Activated T-helper 1 cell treated with anti-CD3 and anti-CD28 coated beads, Interleukin-12 subunit alpha, Interleukin-12 subunit beta, Interleukin-2, Interleukin-4 antibody, amounts not matched to agents 30 ng/mL and 10 ng/mL and 1 ng/mL, durations not matched to agents 14 hours and 24 hours and 36 hours (primary cell): Measurements from ENCODE around the gene SEMA5B. TPM values are rescaled to one million over a fixed set of nuclear protein-coding genes. Genes with fewer than 3 reads are reported as not detected.

Experiments used
- DNase-seq: peaks from one replicate; pipeline ENCODE4 v3.0.0; 2021; ENCODE audit warnings: low spot score
- H3K27ac Mint-ChIP-seq: one replicate; pipeline ENCODE4 v1.8.0; 2021; ENCODE audit warnings: mild to moderate bottlenecking, mixed read lengths
- H3K27me3 Mint-ChIP-seq: one replicate; pipeline ENCODE4 v1.8.0; 2022; ENCODE audit warnings: mild to moderate bottlenecking, moderate library complexity, mixed read lengths; ENCODE audit not compliant: insufficient read depth
- H3K36me3 Mint-ChIP-seq: one replicate; pipeline ENCODE4 v1.8.0; 2021; ENCODE audit warnings: low read depth, mixed read lengths
- H3K4me1 Mint-ChIP-seq: one replicate; pipeline ENCODE4 v1.8.0; 2021; ENCODE audit warnings: low read depth, mixed read lengths
- H3K4me3 Mint-ChIP-seq: one replicate; pipeline ENCODE4 v1.8.0; 2021; ENCODE audit warnings: mild to moderate bottlenecking, moderate library complexity, mixed read lengths
- H3K9me3 Mint-ChIP-seq: one replicate; pipeline ENCODE4 v1.8.0; 2021; ENCODE audit warnings: mixed read lengths
- intact Hi-C: fragments of 100-400 bp; cut with micrococcal nuclease; formaldehyde crosslinking; loops from one replicate; pipeline ENCODE4 v1.15.1; 2024
- total RNA-seq: library from RNA; stranded (reverse); gene quantifications from 2 replicates; pipeline ENCODE4 v1.2.3, GENCODE V29; 2022

The SEMA5B gene
- total RNA-seq, 1 donor from 2014 or later, result not detected

GRCh38 chr3:122936986-122937385 lies 90.6 kb downstream of the SEMA5B start:
- H3K36me3 Mint-ChIP-seq, result no peaks in the 10 kb centered on the region
- H3K9me3 Mint-ChIP-seq, result no peaks in the 10 kb centered on the region
- no peaks in the 10 kb centered on the region for H3K4me1 Mint-ChIP-seq
- peaks cover 5% of the 10 kb centered on the region for H3K27me3 Mint-ChIP-seq
- no peak for DNase-seq
- intact Hi-C loops, result no loop called here
- H3K27ac Mint-ChIP-seq, result no peak overlapping the region
- no peak overlapping the region for H3K4me3 Mint-ChIP-seq

- no peak overlapping the region for H3K4me3 Mint-ChIP-seq
- H3K27me3 Mint-ChIP-seq, result peaks cover 11% of the 10 kb centered on the region
- no peak for DNase-seq
- intact Hi-C loops, result no loop called here
- no peak overlapping the region for H3K27ac Mint-ChIP-seq
- no peaks in the 10 kb centered on the region for H3K36me3 Mint-ChIP-seq
- H3K9me3 Mint-ChIP-seq, result no peaks in the 10 kb centered on the region
- no peaks in the 10 kb centered on the region for H3K4me1 Mint-ChIP-seq
Observed at GRCh38 chr3:122936335-122936734, 91.2 kb downstream of the SEMA5B start.

GRCh38 chr3:122934251-122934650 lies 93.3 kb downstream of the SEMA5B start:
- intact Hi-C loops, result no loop called here
- no peak for DNase-seq
- no peaks in the 10 kb centered on the region for H3K36me3 Mint-ChIP-seq
- H3K4me3 Mint-ChIP-seq, result no peak overlapping the region
- peaks cover 14% of the 10 kb centered on the region for H3K27me3 Mint-ChIP-seq
- H3K27ac Mint-ChIP-seq, result no peak overlapping the region
- no peaks in the 10 kb centered on the region for H3K9me3 Mint-ChIP-seq
- no peaks in the 10 kb centered on the region for H3K4me1 Mint-ChIP-seq

- DNase-seq, result no peak
- no peaks in the 10 kb centered on the region for H3K4me1 Mint-ChIP-seq
- H3K27me3 Mint-ChIP-seq, result peaks cover 14% of the 10 kb centered on the region
- no peaks in the 10 kb centered on the region for H3K36me3 Mint-ChIP-seq
- H3K27ac Mint-ChIP-seq, result no peak overlapping the region
- intact Hi-C loops, result no loop called here
- H3K4me3 Mint-ChIP-seq, result no peak overlapping the region
- H3K9me3 Mint-ChIP-seq, result no peaks in the 10 kb centered on the region
Observed at GRCh38 chr3:122932251-122932967, 95.2 kb downstream of the SEMA5B start.

GRCh38 chr3:122931636-122932035 lies 95.9 kb downstream of the SEMA5B start:
- peaks cover 14% of the 10 kb centered on the region for H3K27me3 Mint-ChIP-seq
- intact Hi-C loops, result no loop called here
- no peak for DNase-seq
- H3K27ac Mint-ChIP-seq, result no peak overlapping the region
- no peaks in the 10 kb centered on the region for H3K9me3 Mint-ChIP-seq
- H3K36me3 Mint-ChIP-seq, result no peaks in the 10 kb centered on the region
- no peak overlapping the region for H3K4me3 Mint-ChIP-seq
- H3K4me1 Mint-ChIP-seq, result no peaks in the 10 kb centered on the region

- peaks cover 12% of the 10 kb centered on the region for H3K27me3 Mint-ChIP-seq
- no peak overlapping the region for H3K27ac Mint-ChIP-seq
- no peaks in the 10 kb centered on the region for H3K4me1 Mint-ChIP-seq
- no peaks in the 10 kb centered on the region for H3K36me3 Mint-ChIP-seq
- intact Hi-C loops, result no loop called here
- no peak overlapping the region for H3K4me3 Mint-ChIP-seq
- DNase-seq, result no peak
- H3K9me3 Mint-ChIP-seq, result no peaks in the 10 kb centered on the region
Observed at GRCh38 chr3:122930063-122930997, 97.2 kb downstream of the SEMA5B start.

- Mint-ChIP-seq H3K27me3 (peaks cover 12% of the 10 kb centered on the region), H3K36me3 (no peaks in the 10 kb centered on the region), H3K9me3 (no peaks in the 10 kb centered on the region), H3K4me3 (no peak overlapping the region), H3K4me1 (no peaks in the 10 kb centered on the region), H3K27ac (no peak overlapping the region)
- intact Hi-C loops, result loop anchor here (10.0 kb wide), 1 partner anchor 175 kb away; no protein-coding TSS in a partner anchor
- DNase-seq, result no peak
Observed at GRCh38 chr3:122929188-122930062, 98.1 kb downstream of the SEMA5B start.

- intact Hi-C loops, result loop anchor here (10.0 kb wide), 1 partner anchor 174 kb away; no protein-coding TSS in a partner anchor
- no peaks in the 10 kb centered on the region for H3K36me3 Mint-ChIP-seq
- H3K27me3 Mint-ChIP-seq, result peaks cover 12% of the 10 kb centered on the region
- H3K27ac Mint-ChIP-seq, result no peak overlapping the region
- H3K4me1 Mint-ChIP-seq, result no peaks in the 10 kb centered on the region
- no peak for DNase-seq
- H3K9me3 Mint-ChIP-seq, result no peaks in the 10 kb centered on the region
- no peak overlapping the region for H3K4me3 Mint-ChIP-seq
Observed at GRCh38 chr3:122928396-122929187, 99.0 kb downstream of the SEMA5B start.

GRCh38 chr3:122927726-122928125 lies 99.8 kb downstream of the SEMA5B start:
- Mint-ChIP-seq H3K27me3 (peaks cover 12% of the 10 kb centered on the region), H3K27ac (no peak overlapping the region), H3K36me3 (no peaks in the 10 kb centered on the region), H3K9me3 (no peaks in the 10 kb centered on the region), H3K4me3 (no peak overlapping the region), H3K4me1 (no peaks in the 10 kb centered on the region)
- DNase-seq, result no peak
- intact Hi-C loops, result loop anchor here (10.0 kb wide), 1 partner anchor 173 kb away; no protein-coding TSS in a partner anchor

GRCh38 chr3:122926811-122927210 lies 100.8 kb downstream of the SEMA5B start:
- Mint-ChIP-seq H3K27me3 (peaks cover 12% of the 10 kb centered on the region), H3K9me3 (no peaks in the 10 kb centered on the region), H3K27ac (no peak overlapping the region), H3K4me3 (no peak overlapping the region), H3K4me1 (no peaks in the 10 kb centered on the region), H3K36me3 (no peaks in the 10 kb centered on the region)
- intact Hi-C loops, result loop anchor here (10.0 kb wide), 1 partner anchor 172 kb away; no protein-coding TSS in a partner anchor
- DNase-seq, result no peak

- peaks cover 11% of the 10 kb centered on the region for H3K27me3 Mint-ChIP-seq
Observed at GRCh38 chr3:122926322-122926721, 101.2 kb downstream of the SEMA5B start.

GRCh38 chr3:122925756-122926155 lies 101.8 kb downstream of the SEMA5B start:
- intact Hi-C loops, result loop anchor here (10.0 kb wide), 1 partner anchor 171 kb away; no protein-coding TSS in a partner anchor
- Mint-ChIP-seq H3K4me3 (no peak overlapping the region), H3K36me3 (no peaks in the 10 kb centered on the region), H3K27me3 (peaks cover 13% of the 10 kb centered on the region), H3K4me1 (no peaks in the 10 kb centered on the region), H3K27ac (no peak overlapping the region), H3K9me3 (no peaks in the 10 kb centered on the region)
- DNase-seq, result no peak

More at GRCh38 chr3:122926322-122926721, 101.2 kb downstream of the SEMA5B start:
- Mint-ChIP-seq H3K4me3 (no peak overlapping the region), H3K36me3 (no peaks in the 10 kb centered on the region), H3K27ac (no peak overlapping the region), H3K9me3 (no peaks in the 10 kb centered on the region), H3K4me1 (no peaks in the 10 kb centered on the region)
- intact Hi-C loops, result loop anchor here (10.0 kb wide), 1 partner anchor 172 kb away; no protein-coding TSS in a partner anchor
- DNase-seq, result no peak
